ENCODE results near the gene CPN2. TPM values are rescaled to one million over a fixed set of nuclear protein-coding genes. Genes with fewer than 3 reads are reported as not detected.

Gene CPN2, protein sequence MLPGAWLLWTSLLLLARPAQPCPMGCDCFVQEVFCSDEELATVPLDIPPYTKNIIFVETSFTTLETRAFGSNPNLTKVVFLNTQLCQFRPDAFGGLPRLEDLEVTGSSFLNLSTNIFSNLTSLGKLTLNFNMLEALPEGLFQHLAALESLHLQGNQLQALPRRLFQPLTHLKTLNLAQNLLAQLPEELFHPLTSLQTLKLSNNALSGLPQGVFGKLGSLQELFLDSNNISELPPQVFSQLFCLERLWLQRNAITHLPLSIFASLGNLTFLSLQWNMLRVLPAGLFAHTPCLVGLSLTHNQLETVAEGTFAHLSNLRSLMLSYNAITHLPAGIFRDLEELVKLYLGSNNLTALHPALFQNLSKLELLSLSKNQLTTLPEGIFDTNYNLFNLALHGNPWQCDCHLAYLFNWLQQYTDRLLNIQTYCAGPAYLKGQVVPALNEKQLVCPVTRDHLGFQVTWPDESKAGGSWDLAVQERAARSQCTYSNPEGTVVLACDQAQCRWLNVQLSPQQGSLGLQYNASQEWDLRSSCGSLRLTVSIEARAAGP
- not detected in 5 replicates for total RNA-seq (2022; extraction: Qiagen RNA extraction; ENCODE audit: low read depth)

DNA sequence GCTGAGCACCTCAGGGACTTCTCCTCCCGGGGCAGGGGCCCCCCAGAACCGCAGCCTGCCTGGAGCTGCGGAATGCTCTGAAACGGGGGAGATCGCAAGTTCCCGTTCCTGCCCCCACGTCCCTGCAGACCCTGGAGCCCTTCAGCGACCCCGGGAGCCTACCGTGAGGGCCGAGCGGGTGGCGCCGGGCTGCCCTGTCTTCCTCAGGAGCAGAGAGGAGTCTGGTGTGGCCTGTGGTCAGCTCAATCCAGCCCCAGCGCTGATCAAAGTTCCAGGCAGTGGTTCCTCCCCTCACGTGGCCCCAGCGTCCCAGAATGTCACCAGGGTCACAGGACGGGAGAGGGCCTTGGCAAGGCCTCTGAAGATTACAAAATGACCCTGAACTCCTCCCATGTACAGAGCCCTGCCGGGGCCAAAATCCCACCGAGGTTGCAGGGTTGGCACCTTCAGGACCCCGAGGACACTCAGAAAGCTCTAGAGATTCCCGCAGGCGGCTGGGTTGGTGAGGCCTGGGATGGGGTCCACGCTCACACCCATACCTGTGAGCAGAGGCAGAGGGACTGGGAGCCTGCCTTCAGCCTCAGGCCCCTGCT lies at the start of gene CPN2:
Gene CPN2 (minus strand): TSS at position 249 of the 593 bp plus-strand sequence. CDS start 8,626 bp downstream, outside the sequence.

DNA sequence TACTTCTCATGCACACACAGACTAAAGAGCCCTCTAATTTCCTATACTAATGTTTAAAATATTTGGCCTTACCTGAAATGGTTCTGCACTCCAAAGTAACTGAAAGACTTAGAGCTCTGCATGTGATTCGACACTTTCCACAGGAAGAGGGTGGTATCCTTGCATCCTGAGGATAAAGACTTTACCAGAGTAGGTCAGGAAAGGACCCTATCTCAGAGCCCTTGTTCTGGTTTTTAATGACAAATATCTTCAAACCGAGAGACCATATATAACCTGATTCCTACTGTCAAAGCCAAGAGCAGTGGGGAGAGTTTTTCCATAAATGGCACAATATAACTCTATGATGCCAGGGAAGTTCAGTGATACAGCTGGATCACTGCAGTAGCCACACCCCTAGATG lies 48.0 kb upstream of the CPN2 start, which contains the start of gene GP5:
Gene GP5 (minus strand): TSS at position 101 of the 400 bp plus-strand sequence. CDS start 984 bp downstream, outside the sequence.

DNA sequence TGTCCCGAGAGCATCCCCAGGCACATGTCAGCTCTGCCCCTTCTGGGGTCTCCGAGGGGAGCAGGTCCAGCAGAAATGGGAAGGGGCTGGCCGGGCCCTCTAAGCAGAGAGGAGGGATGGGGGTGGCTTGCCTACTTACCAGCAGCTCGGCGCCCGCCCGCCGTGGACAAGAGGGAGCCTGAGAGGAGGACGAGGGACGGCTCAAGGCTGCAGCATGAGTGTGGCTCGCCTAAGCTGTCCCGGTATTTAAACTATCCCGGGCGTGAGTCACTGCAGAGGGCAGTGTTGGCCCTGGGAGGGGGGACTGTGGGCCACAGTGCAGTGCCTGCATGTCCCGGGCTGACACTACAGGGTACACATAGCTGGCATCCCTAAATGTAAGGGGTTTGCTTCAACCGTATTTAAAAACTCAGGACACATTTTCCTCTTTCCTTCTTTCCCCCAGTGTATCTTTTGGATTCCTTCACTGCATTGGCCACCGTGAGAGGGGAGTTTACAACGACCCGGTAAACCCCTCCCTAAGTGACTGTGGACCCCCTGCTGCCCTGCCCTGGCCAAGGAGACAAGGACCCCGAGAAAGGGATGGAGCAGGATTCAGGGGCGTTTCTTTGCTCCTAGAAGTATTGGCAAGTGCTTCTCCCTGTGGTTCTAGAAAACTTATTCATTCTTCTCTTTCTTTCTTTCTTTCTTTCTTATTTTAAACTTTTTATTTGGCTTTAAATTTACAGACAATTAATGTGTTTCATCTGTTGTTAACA lies 18.6 kb upstream of the CPN2 start, which contains the start of gene LRRC15:
Gene LRRC15 (minus strand): TSS at position 222 of the 758 bp plus-strand sequence. CDS start 8,700 bp downstream, outside the sequence.

Other genes with a start within 250 kb of the CPN2 start
- gene HES1, start 215.2 kb downstream of the CPN2 start, total RNA-seq (2022; extraction: Qiagen RNA extraction; ENCODE audit: low read depth): 9.5 to 13.7 TPM (median 13.4 TPM) in 5 replicates
- 0.09 to 0.24 TPM (median 0.14 TPM) in 5 replicates for gene LRRC15, start 18.4 kb upstream of the CPN2 start, total RNA-seq (2022; extraction: Qiagen RNA extraction; ENCODE audit: low read depth)
- not detected in 5 replicates for gene GP5, start 47.9 kb upstream of the CPN2 start, total RNA-seq (2022; extraction: Qiagen RNA extraction; ENCODE audit: low read depth)
- gene ATP13A3, start 135.7 kb upstream of the CPN2 start, total RNA-seq (2022; extraction: Qiagen RNA extraction; ENCODE audit: low read depth): 14.5 to 41.2 TPM (median 33.6 TPM) in 5 replicates